ENCODE data around the gene FGF3.
"Not testable (repeated sequence)": the region's sequence is repeated elsewhere in the genome, so short reads cannot be mapped to it uniquely, and the experiment has no call there.

The FGF3 gene

DNA sequence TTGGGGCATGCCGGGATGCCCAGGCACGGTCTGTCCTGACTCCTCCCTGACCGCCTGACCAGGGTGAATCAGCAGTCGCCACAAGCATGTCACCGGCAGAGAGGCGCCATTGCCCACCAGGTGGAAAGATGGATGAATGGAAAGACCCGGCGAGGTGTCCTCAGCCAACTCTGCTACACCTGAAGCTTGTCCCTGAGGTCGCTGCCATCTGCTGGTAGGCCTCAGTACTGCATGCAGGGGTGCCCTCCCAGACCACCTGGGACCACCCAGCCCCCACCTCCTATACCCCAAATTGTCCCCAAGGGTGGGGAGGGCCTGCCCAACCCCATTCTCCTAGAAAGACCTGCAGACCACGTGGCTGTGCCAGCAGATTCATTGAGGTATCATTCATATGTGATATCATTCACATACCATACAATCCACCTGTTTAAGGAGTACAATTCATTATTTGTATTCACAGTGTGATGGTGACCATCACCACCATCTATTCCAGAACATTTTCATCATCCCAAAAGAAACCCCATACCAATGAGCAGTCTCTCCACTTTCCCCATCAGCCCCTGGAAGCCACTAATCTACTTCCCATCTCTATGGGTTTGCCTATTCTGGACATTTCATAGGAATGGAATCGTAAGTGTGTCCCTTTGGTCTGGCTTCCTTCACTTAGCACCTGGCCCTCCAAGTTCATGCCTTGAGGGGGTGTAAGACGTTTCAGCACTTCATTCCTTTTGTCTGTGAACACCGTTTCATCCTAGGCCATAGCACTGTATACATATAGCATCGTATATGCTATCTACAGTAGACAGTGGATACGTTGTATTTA, 17.5 kb downstream of the FGF3 start:
- peak in 1 of 2 donors; percentile 21 for DNase-seq

DNA sequence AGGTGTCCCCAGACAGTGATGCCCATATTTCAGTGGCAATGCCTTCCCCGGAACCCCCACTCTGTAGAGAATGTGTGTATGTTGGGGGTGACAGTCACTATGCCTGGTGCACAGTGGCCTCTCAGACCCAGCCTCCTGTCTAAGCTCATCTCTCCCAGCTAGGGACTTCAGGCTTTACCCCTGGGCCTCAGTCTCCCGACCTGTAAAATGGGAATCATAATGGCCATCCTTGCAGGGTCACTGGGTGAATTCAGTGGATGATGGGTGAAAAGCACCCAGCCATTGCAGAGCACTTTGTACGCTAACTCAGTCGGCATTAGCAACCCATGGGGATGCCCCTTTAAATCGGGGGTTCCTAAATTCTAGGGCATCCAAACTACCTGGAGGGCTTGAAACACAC, 18.9 kb downstream of the FGF3 start:
- no peak for DNase-seq

DNA sequence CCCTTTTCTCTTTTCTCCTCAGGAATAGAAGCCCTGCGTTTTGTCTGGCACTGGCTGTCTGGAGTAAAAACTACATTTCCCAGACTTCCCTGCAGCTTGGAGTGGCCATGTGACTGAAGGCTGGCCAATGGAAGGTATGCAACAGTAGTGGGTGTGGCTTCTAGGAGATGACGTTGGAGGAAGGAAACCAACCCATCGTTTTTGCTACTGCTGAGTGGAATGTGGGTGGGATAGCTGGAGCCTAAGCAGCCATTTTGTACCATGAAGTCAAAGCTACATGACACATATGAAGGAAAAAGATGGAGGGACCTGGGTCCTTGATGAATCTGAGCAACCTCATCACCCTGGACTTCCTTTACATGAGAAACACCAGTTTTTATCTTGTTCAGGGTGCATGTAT, 19.6 kb downstream of the FGF3 start:
- DNase-seq: no peak

DNA sequence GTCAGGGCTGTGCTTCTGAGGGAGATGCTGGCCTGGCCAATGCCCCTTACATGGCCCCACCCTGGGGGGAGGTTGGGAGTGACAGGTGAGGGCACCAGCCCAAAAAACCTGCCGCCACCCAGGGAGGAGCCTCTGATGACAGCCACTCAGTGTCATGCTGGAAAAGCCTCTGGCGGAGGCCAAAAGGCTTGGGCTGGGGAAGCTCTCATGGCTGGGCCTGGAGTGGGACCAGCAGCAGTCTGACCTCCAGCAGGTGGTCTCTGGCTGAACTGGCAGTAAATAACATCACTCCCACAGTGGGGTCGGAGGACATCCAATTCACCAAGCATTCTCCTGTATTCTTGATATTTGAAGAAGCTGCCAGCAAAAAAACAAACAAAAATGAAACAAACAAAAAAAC, 20.1 kb downstream of the FGF3 start:
- DNase-seq: no peak

DNA sequence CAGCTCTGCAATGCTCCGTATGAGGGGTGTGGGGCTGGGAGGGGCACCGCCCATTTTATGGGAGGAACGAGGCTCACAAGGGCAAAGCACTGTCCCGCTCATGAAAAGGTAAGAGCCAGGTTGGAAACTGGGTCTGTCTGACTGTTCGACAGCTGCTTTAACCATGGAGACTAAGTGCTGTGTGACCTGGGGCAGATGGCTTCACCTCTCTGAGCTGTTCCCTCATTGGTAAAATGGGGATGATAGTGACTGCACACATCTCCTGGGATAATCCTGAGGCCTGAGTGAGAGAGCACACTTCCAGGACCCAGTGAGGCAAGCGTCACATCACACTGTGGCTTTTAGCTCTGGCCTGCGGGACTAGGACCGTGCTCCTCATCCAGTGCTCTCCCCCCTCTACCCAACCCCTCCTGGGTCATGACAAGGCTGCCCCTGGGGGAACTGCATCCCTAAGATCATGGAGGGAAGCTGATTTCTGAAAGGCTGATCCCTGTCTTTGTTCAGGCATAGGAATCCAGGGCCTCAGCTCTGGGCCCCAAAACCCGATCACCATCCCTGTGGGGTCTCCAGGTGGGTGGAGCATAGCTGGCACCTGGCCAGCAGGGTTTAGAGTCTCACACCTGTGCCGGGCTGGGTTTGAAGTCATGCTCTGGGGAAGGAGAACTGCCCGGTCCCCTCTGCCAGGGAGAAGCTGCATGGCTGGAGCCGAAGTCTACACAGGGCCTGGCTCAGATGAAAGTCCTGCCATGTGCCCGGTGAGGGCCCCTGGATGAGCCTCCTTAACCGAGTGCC, 21.3 kb downstream of the FGF3 start:
- DNase-seq: no peak

DNA sequence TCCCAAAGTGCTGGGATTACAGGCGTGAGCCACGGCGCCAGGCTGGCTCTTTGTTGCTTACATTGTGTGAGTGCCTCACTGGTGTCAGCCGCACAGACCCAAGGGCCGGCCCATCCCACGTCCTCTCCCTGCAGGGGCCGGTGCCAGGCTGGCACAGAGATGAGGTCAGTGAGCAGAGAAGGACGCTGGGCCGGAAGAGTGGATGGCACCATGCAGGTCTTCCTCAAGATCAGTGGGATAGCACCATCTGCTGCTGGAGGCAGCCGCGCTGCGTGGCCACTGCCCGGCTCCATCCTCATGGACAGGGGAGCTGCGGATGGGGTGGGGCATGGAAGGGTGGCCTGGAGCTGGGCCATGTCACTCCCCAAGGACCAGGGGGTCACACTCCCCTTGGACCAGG, 22.1 kb downstream of the FGF3 start:
- DNase-seq: no peak

DNA sequence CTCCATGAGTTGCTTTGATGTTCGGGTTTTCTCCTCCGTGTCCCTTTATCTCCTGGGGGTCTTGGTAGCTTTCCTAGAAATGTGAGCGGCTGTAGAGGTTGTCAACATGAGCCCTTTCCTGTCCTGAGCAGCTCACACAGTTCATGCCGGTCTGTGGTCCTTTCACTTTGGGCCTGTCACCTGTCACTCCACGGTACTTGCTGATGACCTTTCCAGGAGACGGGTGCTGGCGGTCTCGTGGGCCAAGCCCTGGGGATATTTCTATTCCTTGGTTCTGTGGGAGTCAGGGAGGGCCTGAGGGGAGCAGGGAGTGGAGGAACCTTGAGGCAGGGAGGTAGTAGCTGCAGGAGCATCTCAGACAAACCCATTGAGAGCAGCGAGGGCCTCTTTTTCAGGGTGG, 23.2 kb downstream of the FGF3 start:
- no peak for DNase-seq

DNA sequence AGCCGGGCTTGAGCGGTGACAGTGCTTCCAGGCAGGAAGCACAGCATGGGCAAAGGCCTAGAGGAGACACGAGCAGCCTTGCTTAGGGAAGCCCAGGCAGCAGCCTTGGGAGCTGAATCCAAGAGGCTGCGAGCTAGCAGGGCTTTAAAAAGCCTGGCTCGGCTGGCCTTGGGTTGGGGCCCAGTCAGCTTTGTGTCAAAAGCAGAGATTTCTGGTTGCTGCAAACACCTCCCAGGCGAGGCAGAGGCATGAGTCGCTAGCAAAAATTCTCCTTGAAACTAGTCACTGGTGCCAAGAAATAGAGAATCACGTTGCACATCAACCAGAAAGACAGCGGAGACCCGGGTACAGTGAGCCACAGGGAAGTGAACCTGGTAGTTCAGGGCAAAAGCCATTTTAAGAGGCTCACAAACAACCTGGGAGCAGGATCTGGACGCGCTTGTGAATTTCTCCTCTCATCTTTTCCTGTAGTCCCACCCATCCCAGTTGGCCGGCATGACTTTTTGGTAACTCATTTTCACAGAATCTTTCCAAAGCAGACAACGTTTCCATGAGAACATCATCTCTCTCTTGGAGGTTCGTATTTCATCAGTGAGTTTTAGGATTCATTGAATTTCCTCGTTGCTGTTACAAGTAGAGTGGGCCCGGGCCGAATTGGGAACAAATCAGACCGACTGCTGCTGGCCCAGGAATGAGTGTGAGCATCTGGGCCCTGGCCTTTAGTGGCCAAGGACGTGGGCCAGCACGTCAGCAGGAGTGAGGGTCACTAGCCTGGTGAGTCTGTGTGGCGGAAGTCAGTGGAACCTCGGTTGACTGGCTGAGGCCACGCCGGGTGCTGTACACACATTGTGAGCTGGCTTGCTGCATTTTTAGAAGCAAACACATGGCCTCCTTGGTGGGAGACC, 27.7 kb downstream of the FGF3 start:
- no peak for DNase-seq

DNA sequence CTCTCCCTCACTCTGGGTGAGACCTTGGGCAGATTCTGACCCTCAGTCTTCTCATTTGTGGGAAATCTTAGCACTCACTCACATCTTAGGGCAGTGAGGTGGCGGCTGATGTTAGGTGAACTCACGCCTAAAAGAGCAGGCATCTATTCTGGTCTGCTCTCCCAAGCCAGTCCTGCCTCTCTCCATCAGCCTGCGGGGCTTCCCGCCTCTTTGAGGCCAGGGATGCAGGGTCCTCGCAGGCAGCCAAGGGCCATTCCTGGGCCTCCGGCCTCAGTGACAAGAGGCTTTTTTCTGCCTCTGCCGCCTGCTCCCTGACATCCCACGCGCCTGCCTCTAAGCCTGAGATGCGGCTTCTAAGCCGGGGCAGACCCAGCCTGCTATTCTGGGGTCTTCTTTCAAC, 30.3 kb downstream of the FGF3 start:
- DNase-seq: no peak

DNA sequence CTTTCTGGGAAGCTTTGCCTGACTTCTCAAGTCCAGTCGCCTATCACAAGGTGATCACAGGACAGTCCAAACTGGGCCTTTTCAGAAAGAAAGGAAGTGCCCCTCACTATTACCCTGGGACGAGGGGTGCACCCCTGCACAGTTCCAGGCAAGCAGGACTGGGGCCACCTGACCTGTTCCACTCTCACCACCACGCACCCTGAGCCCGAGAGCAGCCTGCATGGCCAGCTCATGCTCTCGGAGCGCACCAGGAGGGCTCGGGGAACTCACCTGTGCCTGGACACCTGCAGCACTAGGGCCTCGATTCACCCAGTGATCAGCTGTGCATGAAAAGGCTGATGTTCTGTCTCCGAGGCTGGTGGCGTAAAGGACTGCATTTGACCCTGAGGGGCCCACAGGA, 31.3 kb downstream of the FGF3 start:
- DNase-seq: no peak

DNA sequence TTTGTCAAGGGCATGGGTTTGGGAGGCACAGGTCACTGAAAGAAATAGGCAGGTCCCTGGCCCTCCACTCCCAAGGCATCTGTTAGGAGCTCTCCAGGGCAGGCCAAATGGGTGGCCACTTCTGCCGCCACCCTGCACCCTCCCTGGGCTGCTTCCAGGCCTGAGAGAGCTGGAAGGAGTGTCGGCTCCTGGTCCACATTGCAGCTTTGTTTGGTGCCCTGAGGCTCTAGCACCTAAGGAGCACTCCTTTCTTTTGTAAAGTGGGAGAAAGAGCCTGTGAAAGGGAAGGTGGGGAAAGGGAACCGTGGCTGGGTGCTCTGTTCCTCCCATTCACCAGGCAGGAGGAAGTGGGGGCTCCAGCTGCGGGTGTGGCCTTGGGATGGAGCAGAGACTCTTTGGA, 31.8 kb downstream of the FGF3 start:
- DNase-seq: no peak

DNA sequence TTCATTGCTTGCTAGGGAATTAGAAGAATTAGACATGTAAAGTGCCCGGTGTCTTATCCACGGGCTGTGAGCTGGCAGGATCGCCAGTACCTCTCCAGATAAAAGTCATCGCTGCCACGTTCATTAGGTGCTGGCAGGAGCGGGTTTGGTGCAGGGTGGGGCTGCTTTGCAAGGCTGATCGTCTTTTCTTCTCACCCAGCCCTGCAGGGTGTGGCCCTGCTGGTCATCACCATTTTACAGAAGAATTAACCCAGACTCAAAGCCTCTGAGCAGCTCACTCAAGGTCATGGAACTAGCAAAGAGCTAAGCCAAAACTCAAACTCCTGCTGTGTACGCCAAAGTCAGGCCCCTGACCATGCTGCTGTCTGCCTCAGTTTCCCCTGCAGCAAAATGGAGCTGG, 38.0 kb downstream of the FGF3 start:
- DNase-seq: no peak

DNA sequence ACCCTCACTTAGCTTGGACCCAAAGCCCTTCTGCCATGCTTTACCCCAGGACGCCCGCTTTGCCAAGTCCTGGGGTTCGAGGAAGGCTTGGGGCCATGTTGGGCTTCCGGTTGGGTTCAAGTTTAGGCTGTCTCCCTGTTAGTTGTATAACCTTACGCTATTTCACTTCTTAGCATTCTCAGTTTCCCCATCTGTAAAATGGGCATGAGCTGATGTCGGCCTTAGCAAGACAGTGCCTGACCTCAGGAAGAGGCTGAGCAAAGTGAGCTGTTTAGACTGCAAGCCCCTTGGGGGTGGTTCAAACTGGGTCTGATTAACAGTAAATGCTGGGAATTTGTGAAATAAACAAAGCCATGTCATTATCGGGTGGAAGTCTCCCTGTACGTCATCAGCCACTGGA, 40.8 kb downstream of the FGF3 start:
- DNase-seq: no peak

DNA sequence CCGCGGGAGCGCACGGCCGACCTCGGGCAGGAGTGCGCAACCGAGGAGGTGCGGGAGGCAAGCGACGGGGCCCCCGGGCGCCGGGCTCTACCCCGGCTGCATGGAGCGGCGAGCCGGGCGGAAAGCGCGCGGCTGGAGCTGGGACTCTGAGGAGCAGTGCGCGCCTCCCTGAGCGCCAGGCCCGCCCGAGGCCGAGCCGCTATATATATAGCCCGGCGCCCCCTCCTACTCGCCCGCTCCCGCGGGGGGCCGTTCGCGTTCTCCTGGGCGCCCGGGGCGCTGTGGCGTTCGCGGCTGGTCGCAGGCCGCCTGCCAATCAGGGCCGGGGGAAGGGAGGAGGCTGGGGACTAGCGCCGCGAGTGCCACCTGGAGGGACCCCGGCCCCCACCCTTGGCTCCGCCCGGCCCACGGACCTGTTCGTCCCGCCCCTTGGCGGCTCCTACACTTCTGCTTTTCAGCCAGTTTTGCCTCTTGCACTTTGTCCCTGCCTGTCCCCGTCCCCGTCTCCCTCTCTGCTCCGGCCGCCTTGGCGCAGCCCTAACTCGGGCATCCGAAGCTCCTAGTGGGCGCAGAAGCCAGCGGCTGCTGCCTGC, 44.0 kb downstream of the FGF3 start, which contains the start of gene FGF4:
FGF4 (minus strand) TSS at position 179 of the 593 bp plus-strand sequence. CDS start 257 bp downstream, outside the sequence.
- no peak for DNase-seq

DNA sequence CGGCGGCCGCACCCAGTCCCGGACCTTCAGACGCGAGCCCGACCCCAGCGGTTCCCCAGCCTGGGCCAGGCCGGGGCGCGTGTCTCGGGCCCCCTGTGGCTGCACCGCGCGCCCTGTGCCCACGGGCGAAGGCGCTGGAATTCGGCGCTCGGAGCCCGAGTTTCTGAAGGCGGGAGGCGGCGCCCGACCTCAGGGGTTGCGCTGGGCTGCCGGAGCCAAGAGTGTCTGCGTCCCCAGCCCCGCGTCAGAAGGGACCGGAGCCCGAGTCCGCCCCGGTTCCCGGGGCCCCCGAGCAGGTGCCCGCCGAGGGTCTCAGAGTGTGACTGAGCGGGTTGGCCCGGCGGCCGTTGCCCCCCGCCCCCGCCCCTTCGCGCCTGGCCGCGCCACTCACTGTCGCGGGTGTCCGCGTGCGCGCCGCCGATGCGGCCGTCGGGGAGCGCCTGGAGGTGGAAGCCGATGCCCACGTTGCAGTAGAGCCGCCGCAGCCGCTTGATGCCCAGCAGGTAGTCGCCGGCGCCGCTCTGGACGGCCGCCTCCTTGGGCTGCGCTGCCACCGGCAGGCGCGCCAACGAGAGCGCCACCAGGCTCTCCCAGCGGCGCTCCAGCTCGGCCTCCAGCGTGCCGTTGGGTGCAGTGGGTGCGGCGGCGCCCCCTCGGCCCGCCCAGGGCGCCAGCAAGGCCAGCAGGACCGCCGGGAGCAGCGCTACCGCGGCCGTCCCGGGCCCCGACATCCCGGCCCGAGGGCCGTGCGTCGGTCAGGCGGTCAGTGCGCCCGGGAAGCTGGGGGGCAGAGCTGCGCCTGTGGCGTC, 44.7 kb downstream of the FGF3 start:
- DNase-seq: no peak

DNA sequence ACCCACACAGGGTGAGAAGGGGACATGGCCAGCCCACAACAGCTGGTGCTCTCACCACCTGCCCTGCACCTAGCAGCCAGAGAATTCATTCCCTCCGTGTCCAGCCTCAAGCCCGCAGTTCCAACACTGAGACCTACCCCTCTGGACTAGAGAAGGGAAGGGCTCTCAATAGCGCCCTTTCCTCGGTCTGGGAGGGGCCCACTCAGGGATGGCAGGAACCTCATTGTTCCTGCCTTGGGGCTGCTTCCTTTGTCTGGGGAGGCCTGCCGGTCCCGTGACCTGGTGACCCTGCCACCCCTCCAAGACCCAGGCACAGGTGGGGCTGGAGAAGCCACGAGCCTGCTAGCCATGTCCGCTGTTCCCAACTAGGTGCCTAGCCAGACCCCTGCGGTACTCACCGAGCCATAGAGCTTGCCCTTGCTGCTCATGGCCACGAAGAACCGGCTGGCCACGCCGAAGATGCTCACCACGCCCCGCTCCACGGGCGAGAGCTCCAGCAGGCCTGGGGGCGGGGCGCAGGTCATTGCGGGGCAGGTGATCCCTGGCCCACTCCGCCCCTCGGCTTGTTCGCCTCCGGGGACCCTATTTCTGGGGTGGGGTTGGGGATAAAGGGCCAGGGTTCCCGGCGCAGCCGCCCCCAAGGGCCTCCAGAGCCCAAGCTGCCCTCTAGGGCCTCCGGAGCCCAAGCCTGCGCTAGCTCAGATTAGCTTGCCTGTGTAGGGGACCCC, 45.4 kb downstream of the FGF3 start:
- no peak for DNase-seq

DNA sequence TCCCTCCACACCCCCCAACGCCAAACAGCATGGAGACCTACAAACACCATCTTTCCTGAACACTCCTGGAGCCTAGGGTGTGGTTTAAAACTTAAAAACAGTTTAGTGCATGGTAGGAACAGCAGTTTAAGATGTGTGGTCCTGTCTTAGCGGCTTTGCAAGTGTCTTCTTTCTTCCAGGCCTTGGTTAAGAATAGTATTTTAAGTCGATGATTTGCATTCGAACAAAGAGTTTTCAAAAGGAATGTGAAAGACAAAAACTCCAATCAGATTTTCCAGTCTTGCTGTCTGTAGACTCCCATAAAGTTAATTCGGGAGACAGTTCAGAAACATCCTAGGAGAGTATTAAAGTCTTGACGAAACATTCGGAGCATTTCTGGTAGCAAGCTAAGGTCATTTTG, 47.8 kb downstream of the FGF3 start:
- DNase-seq: no peak

DNA sequence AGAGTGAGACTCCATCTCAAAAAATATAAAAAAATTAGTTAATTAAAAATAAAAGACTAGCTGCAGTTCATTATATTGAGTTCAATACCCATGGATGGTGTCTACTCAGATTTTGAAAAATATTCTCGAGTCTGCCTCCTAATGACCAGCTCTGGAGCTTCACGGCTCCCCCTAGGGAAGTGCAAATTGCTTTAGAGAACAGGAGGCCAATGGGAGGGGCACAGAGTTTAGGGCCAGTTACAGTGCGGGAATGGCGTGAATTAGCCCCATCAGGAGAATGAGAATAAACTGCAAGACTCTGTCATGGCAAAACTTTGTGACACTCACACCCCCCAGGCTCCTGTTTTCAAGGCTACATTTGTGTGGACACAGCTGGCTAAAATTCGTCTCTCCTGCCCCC, 48.7 kb downstream of the FGF3 start:
- DNase-seq: no peak

DNA sequence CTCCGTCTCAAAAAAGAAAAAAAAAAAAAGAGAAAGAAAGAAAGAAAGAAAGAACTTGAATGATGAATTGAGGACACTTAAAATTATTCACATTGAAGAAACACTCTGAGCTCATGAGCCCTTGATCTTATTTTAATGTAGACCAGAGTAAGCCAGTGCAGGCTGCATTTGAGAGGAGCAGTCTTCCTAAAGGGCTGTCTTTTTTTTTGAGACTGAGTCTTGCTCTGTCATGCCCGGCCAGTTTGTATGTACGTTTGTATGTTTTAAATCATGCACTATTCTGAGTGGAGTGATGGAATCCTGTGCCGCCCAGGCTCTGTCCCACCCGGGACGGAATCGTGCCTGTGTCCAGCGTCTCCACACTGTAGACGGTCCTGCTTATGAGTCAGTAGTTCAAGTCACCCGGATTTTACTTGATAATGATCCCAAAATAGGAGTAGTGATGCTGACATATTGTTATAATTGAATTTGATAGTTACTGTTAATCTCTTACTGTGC, 53.7 kb downstream of the FGF3 start:
- DNase-seq: no peak

DNA sequence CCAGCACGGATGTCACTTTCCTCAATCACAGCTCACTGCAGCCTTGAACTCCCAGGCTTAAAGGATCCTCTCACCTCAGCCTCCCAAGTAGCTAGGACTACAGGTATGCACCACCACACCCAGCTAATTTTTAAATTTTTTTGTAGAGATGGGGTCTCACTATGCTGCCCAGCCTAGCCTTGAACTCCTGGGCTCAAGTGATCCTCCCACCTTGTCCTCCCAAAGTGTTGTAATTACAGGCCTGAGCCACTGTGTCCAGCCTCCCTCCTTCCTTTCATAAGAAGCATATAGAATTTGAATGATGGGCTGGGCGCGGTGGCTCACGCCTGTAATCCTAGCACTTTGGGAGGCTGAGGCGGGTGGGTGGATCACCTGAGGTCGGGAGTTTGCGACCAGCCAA, 54.3 kb downstream of the FGF3 start:
- DNase-seq: not testable (repeated sequence)

DNA sequence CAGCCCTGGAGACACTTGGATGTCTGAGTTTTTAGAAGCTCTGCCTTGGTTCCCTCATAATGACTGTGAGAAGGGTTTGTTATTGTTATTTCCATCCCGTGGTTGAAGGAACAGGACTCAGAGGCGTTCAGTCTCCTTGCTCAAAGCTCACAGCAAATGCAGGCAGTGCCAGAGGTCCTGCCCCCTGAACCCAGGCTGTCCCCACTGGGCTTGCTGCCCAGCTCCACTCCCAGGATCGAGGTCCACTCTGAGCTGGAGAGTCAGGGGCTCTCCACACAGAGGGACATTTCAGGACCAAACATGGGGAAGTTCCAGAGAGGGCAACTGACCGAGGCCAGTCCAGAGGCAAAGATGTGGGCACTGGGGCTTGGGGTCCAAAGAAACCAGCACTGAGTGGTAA, 58.9 kb downstream of the FGF3 start:
- no peak for DNase-seq
